GM18505 (cell line): ENCODE results near the gene KAZN.

Experiments
- ATAC-seq: cut with Tn5 transposase; IDR thresholded peaks from one replicate; pipeline ENCODE4 v1.9.1; 2021; ENCODE audit not compliant: unreplicated experiment
- POLR2A ChIP-seq: IDR thresholded peaks from 4 replicates; pipeline ENCODE4 v1.6.1; 2011; ENCODE audit warnings: borderline replicate concordance; ENCODE audit not compliant: insufficient read depth, insufficient read length; ENCODE audit errors: extremely low read depth

Gene KAZN

DNA sequence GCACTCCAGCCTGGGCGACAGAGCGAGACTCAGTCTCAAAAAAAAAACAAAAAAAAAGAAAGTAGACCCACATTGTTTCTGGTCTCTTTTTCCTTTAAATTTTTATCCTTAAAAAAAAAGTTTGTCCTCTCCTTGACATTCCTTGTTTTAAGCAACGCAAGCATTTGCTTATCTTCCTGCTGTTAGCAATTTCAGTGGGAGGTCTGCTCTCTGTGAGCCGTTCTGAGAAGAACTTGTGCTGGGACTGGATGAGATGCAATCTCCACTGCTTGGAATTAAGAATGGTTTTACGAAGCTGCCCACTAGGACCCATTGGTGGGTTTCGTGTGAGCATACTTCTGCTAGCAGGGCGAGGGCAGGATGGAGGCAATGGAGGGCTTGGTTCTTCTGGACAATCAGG, 329.9 kb downstream of the KAZN start:
- no peak for ATAC-seq
- TF ChIP-seq POLR2A = no peak

DNA sequence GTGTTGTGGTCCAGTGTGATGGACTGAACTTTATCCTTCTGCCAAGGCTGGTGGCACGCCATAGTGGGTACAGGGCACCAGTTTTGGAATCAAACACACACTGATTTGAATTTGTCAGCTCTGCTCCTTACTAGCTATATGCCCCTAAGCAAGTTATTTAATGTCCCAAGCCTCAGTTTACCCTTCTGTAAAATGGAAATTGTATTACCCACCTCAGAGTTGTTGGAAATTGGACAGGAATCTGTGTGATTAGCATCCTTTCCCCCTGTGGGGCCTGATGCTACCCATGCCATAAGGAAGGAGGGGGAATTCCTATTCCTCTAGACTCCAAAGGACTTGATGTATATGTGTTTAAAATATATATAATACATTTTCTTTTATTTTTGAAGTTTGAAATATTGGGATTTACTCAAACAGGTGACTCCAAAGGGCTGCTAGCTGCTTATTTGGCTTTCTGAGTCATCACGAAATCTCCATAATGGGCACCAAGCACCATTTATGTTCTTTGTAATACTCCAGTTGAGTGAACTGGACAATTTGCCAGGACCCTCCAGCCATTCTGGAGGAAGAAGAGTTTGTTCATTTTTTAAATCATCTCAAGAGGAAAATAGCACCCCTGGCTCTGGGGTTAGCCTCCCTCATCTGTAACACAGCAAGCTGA, 330.5 kb downstream of the KAZN start:
- ATAC-seq = no peak
- no peak for TF ChIP-seq POLR2A

DNA sequence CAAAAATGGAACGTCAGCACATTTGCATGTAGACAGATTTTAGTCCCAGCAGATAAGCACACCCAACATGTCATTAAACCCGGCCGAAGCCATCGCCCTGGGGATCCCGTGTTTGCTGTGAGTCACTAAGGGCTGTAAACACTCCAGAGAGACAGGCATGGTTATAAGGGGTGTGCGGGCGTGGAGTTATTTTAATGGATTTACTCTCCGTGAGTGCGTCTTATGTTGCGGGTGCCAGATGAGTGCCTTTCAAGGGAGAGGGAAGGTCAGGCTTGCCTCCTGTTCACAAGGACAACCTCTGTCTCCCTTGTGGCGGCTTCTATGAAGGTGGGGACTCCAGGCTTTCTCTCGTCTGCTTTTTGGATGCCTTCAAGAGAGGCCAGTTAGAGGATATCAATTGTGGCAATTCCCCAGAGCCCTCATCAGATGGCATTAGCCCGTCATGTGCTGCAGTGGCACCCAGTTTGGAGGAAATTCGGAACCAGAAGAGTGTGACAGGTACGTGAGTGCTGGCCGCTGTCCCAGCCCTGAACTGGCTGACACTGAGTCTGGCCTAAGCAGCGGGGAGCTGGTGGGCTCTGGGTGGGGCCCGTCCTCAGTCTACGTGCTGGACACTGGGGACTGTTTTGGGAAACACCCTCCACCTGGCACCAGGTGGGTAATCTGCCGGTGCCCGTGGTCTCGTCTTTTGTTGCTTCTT, 331.2 kb downstream of the KAZN start:
- TF ChIP-seq POLR2A = no peak
- ATAC-seq = no peak

DNA sequence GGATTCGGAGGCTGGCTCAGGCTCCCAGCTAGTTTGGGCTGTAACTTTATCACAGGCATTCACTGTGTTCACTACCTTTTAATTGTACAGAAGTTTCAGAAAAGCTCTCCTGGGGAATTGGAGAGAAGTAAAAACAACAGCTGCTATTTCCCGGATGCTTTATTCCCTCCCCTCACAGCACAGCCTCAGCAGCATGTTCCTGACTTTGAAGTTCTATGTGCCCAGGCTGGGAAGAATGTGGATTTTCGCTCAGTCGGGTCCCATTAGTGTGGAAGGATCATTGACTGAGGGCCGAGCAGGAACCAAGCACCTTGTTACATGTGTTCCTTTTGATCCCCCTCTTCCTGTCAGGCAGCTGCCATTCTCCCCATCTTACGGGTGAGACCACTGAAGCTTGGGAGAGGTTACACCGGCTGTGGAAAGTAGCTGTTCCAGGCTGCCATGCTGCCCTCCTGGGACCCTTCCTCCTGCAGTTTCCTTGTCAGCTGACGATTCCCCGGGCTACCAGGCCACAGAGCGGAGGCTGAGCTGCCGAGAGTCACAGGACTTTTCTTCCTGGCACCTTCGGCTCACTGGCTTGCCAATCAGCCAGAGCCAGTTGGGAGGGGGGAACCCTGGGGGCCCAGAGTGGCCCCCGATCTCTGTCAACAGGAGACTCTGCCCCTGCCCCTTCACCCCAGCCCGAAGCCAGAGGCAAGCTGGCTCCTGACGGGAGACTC, 331.9 kb downstream of the KAZN start:
- TF ChIP-seq POLR2A = no peak
- no peak for ATAC-seq

DNA sequence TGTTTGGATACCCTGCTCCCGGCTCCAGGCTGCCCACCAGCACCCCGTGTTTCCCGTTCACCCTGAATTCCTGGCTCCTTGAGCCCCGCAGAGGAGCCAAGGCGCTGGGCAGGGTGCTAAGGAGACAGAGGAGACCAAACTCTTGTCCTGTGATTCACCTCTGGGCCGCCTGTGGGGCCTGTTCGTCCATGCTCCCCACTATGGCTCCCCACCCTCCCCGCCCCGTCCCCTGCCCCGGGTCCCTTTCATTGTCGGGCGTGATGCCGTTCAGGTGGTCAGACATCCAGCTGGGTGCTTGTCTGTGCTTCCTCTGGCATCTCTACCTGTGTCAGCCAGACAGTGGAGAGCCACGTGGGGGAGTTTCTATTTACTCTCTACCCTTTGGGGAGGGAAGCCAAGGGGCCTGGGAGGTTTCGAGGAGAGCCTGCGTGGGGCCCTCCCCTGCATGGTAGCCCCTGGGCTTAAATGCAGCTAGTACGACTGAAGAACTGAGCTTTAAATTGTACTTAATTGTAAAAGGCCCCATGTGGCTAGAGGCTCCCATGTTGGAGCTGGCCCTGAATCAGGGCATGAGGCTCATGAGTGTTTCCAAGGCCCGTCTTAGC, 333.7 kb downstream of the KAZN start:
- no peak for TF ChIP-seq POLR2A

DNA sequence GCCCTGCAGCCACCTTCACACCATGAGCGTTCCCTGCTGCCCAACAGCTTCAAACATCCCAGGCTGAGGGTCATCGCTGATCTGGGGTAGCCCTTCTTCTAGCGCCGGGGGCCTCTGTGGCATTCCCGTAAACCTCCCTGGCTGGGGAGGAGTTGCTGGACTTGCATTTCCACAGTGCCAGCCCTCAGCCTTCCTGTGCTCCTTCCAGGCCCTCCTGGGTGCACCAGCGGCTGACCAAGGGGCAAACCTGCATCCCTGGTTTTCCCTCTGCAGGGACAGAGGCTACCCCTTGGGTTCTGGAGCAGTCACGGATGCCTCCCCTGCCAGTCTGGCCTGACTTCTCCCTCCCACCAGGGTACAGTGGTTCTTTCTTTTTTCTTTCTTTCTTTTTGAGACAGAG, 336.4 kb downstream of the KAZN start:
- TF ChIP-seq POLR2A = no peak

More for the DNA sequence above, 333.7 kb downstream of the KAZN start:
- no peak for ATAC-seq

DNA sequence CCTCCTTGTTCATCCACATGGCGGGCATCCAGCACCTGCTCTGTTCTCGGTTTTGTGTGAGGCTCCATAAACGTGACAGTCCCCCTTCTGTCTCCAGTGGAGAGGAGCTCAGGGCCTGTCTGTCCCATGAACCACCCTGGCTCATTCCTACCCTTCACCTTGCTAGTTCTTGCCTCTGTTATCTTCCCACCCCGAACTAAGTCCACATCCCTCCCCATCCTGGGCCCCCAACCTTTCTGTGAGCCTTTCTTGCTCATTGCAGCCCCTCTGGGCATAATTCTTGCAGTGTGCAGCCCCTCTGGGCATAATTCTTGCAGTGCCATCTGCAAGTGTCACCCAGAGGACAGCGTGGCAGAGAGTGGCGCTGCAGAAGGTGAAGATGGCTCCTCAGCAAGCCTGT, 338.3 kb downstream of the KAZN start:
- no peak for ATAC-seq
- no peak for TF ChIP-seq POLR2A

More for the DNA sequence above, 336.4 kb downstream of the KAZN start:
- no peak for ATAC-seq

DNA sequence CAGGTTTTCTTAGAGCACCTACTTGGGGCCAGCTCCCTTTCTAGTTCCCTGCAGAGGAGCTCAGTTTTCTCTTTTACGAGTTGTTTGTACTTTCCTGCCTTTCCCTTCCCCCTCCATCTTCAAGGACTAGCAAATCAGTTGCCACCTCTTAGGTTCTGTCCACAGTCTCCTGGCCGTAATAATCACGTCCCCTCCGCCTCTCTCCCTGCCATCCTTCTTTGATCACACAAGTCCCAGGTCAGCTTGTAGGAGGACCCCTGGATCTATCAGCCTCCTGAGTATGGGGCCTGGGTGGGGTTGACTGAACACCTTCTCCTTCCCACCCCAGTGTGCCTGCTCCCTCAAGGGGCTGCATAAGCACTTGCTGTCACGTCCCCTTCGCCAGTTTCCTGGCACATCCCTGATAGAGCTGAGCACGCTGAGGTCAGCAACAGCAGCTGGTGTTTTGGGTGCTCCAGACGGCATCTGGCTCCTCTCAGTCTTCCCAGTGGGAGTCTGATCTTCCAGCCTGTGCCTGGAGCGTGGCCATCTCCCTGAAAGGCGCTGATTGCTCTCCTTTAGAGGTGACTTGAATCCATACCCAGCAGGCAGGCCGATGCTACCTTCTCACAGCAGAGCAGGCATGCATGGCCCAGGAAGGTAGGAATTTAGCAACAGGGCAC, 338.9 kb downstream of the KAZN start:
- TF ChIP-seq POLR2A = no peak
- no peak for ATAC-seq

DNA sequence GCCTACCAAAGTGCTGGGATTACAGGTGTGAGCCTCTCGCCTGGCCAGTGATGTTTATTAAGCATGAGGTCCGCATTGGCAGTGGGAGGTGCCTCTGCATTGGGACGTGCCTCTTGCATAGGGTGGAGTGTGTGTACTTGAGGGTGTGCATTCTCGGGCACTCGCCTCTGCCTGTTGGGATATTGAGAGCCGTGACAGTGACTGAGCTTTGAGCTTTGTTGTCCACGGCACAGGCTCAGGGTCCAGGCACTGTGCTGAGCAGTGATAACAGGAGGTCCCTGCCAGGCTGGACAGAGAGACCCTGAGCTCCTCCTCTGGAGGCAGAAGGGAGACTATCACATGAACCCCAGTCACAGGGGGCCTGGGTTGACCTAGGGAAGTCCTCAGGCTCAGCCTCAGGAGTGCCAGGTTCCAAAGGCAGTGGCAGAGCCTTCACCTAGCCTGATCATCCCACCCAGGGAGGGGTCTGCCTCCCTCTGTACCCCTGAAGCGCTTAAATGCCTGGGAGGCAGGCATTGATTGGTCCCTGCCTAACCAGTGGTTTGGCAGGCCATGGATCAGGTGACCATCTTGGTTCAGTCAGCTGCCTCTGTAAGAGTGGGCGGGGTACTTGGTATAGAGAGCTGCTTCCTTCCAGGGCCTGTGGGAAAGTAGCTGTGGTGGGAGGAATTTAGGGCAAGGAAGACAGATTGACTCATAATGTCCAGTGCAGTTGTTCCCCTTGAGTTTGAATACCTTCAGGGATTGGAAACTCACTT, 341.2 kb downstream of the KAZN start:
- ATAC-seq = no peak
- no peak for TF ChIP-seq POLR2A

DNA sequence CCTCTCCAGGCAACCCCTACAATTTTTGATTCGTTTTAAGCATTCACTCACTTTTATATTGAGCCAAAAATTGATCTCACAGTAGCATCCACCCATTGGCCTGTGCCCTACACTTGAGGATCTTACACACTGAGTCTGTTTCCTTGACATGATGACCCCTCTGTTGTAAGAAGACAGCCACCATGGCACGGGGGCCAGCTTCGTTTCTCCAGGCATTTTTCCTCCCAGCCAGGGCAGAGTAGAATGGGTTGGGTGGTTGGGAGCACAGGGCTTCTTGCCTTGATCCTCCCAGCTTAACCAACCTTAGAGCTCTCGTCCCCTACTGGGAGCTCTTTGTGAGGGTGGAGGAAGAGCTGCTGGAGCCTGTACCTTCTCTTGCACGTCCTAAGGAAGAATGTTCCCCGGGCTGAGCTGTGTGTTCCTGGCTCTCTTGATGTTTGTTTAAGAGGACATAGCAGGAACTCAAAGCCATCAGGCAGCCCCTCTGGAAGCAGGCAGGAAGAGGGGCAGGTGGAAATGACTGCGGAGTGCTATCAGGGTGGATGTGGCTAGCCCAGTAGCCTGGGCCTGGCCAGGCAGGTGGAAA, 341.9 kb downstream of the KAZN start:
- TF ChIP-seq POLR2A = no peak
- ATAC-seq = no peak

DNA sequence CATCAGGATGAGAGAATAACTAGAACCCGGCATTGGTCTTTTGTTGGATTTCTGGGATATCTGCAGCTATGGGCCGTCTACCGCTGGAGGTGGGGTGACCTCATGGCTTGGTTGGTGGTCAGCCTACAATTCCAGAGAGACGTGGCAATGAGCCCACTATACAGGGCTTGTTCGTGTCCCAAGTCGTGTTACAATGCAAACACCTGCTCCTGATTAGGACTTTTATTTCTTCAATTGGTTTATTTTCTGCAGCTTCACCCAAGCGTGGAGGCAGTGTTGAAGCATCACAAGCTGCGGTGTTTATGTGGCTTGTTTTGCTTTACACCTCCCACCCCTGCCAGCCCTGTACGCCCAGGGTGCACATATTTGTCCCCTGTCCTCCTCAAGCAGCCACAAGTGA, 343.4 kb downstream of the KAZN start:
- TF ChIP-seq POLR2A = no peak
- no peak for ATAC-seq

DNA sequence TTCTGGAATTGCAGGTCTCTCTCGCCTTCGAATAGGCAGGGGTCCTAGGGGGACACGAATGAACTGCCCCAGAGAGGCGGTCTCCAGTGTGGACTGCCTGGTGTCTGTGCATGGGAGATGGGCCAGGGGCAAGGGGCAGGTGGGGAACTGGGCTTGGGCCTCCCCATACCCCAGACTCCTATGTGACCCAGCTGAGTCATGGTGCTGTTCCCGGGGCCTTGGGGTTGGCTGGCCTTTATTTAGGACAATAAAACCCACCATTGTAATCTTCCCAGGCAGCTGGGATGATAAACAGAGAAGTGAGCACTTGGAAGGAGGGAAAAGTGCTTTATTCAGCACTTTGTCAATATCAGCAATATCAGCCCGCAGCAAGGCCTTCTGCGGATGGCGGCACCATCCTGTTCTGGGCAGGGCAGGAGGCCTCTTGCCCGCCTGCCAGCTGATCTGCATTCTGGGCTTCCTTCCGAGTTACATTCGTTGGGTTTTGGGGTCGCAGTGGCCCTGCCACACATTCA, 346.0 kb downstream of the KAZN start:
- ATAC-seq = no peak
- TF ChIP-seq POLR2A = no peak
